Subcutaneous adipose tissue (tissue), 4 donors: ENCODE measurements around the gene ADCY7. TPM values are rescaled to one million over a fixed set of nuclear protein-coding genes. Genes with fewer than 3 reads are reported as not detected.

Experiments used
- CTCF ChIP-seq: fragments of 450-650 bp; IDR thresholded peaks from one replicate; pipeline ENCODE4 v1.5.1; 2016; ENCODE audit warnings: low read depth, mild to moderate bottlenecking, control low read depth, antibody characterized with exemption, moderate library complexity
- total RNA-seq, 4 donors: library from RNA; depleted of rRNA; stranded (reverse); fragments of >200 nt; gene quantifications; one replicate each; pipeline ENCODE4 v1.1.0, GENCODE V29; 2016

Gene ADCY7
- total RNA-seq, 4 donors from 2014 or later: 16.6 to 42.3 (median 29.1) TPM

GRCh38 chr16:50351116-50351515, 84.8 kb downstream of the ADCY7 start:
- no peak for TF ChIP-seq CTCF

- no peak for TF ChIP-seq CTCF
Observed at GRCh38 chr16:50351952-50352351, 85.6 kb downstream of the ADCY7 start.

GRCh38 chr16:50354082-50354481, 87.7 kb downstream of the ADCY7 start:
- TF ChIP-seq CTCF: no peak

- TF ChIP-seq CTCF: no peak
Observed at GRCh38 chr16:50354629-50355456, 88.5 kb downstream of the ADCY7 start.

- TF ChIP-seq CTCF: no peak
Observed at GRCh38 chr16:50359626-50360025, 93.3 kb downstream of the ADCY7 start.

GRCh38 chr16:50360033-50360778, 93.9 kb downstream of the ADCY7 start:
- TF ChIP-seq CTCF: no peak

- TF ChIP-seq CTCF: no peak
Observed at GRCh38 chr16:50360779-50361178, 94.4 kb downstream of the ADCY7 start.
